Upper lobe of left lung (tissue), 6 donors: ENCODE results near the gene PCOLCE2. TPM values are rescaled to one million over a fixed set of nuclear protein-coding genes. Genes with fewer than 3 reads are reported as not detected.

Source experiments
- ATAC-seq, 2 donors: fragments of 200-7000 bp; cut with Tn5 transposase; one replicate each; pipeline ENCODE4 v1.9.1; 2022; ENCODE audit warnings: mild to moderate bottlenecking in 2 of 2, moderate library complexity in 2 of 2; ENCODE audit not compliant: low FRiP score in 2 of 2
- DNase-seq, 2 donors: peaks; one replicate each; pipeline ENCODE4 v3.0.0-alpha.2; 2019 to 2020
- H3K27ac ChIP-seq, 4 donors: fragments of 200-600 bp; sonication (generic); one replicate each; pipeline ENCODE4 v1.5.1; 2016 to 2019
- H3K27me3 ChIP-seq, 4 donors: fragments of 200-600 bp; sonication (generic); one replicate each; pipeline ENCODE4 v1.5.1; 2017 to 2019
- H3K36me3 ChIP-seq, 4 donors: fragments of 200-600 bp; sonication (generic); one replicate each; pipeline ENCODE4 v1.5.1; 2016 to 2019
- H3K4me1 ChIP-seq, 4 donors: fragments of 200-600 bp; sonication (generic); one replicate each; pipeline ENCODE4 v1.5.1; 2018 to 2019
- H3K4me3 ChIP-seq, 4 donors: fragments of 200-600 bp; sonication (generic); one replicate each; pipeline ENCODE4 v1.5.1; 2017 to 2019; ENCODE audit warnings: mild to moderate bottlenecking in 2 of 4, moderate library complexity in 1 of 4
- H3K9me3 ChIP-seq, 4 donors: fragments of 200-600 bp; sonication (generic); one replicate each; pipeline ENCODE4 v1.5.1; 2018 to 2019
- EP300 ChIP-seq, 4 donors: sonication (generic); formaldehyde crosslinking; IDR thresholded peaks; one replicate each; pipeline ENCODE4 v1.5.1; 2017; ENCODE audit warnings: antibody characterized with exemption in 4 of 4, control low read depth in 2 of 4
- POLR2A ChIP-seq, 4 donors: fragments of 450-650 bp; IDR thresholded peaks; one replicate each; pipeline ENCODE4 v1.5.1; 2016 to 2017; ENCODE audit warnings: antibody characterized with exemption in 4 of 4, mild to moderate bottlenecking in 2 of 4
- POLR2AphosphoS5 ChIP-seq, 2 donors: sonication (generic); formaldehyde crosslinking; IDR thresholded peaks; one replicate each; pipeline ENCODE4 v1.5.1; 2017; ENCODE audit warnings: antibody characterized with exemption in 2 of 2
- WGBS, 2 donors: methylation state at CpG; one replicate each; pipeline ENCODE4 v1.1.5; 2017 to 2018; 5-methylcytosine and 5-hydroxymethylcytosine counted together
- total RNA-seq, 6 donors: library from RNA; depleted of rRNA in 4 of 6; stranded (reverse); fragments of >200 nt in 4 of 6; gene quantifications; one replicate each; pipeline versions ENCODE4 v1.1.0 to v1.2.1, GENCODE V29; 2016 to 2021
- TF ChIP-seq, protein P1 (sequence below), 6 experiments: fragments of 450-650 bp in 4 of 6; fragments of 200-600 bp in 2 of 6; sonication (generic) in 2 of 6; IDR thresholded peaks; one replicate each; pipeline ENCODE4 v1.5.1; 2016 to 2019; ENCODE audit warnings: antibody characterized with exemption in 6 of 6
- donor health status: DM: no; HTN: no; CAD: no; lungs with moderate emphysema.
- donor health status: DM: no; HTN: yes; CAD: no; lungs with severe emphysema.

PCOLCE2 gene
- total RNA-seq, 6 donors from 2014 or later: 9.4 to 46.3 (median 17.9) TPM

DNA sequence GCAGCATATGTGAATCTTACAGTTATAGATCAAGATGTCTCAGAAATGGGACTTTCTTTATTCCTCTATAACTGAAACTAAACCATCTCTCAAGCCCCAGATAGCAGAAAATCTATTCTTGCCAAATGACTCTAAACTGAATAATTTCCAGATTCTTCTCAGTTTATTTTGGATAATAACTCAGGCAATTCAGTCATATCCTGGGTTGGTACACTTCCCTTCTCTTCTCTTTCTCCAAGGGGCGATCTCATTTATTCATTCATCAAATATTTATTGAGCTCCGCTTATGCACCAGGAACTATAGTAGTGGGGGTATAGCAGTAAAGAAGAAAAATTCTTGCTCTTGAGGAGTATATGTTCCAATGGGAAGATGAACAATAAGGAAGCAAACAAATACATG lies 13.5 kb upstream of the PCOLCE2 start:
- 82 to 93% methylated on average over 2 of the region's 2 CpGs for WGBS, 2 donors
- TF ChIP-seq POLR2A (IDR thresholded peaks at IDR 0.05) (no peak), EP300 (IDR thresholded peaks at IDR 0.05) (no peak), POLR2AphosphoS5 (IDR thresholded peaks at IDR 0.05) (no peak)
- no peak for ATAC-seq

DNA sequence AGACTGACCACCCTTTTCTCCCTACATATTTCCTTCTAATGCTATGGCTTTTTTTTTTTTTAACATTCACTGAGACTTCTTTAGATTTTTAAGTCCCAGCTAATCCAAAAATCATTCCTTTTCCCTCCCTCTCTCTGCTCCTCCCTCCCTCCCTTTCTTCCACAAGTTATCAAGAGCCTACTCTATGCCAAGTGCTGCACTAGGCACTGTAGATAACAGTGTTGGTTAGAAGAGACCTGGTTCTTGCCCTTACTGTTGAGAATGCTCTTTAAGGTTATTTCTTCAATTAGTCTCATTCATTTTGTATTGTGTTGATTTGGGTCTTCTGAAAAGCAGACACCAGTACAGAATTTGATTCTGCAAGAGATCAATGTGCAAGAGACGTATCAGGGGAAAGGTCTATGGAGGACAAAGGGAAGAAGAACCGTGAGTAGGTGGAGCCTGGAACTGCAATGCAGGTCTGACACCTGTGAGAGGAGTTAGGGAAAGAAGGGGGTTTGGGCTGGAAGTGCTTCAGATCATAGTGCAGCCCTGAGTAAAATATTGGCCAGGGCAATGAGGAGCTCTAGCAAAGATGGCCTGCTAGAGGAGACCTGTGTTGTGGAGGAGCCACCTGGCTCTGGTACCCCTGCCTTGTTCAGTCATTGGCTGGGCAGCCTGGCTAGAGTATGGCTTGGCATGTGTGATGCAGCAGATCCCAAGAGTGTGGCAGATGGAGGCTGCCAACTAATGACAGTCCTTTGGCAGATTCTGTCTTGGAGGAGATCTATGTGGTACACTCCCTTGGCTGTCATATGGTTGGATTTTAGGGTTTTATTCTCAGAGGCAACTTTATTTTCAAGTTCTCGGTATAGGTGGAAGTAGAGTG lies 9.7 kb upstream of the PCOLCE2 start:
- 87% methylated on average over 3 of the region's 3 CpGs for WGBS, 2 donors
- Histone ChIP-seq H3K4me3 (no peak overlapping the region), H3K27me3 (no peaks in the 10 kb centered on the region), H3K36me3 (no peaks in the 10 kb centered on the region), H3K9me3 (no peaks in the 10 kb centered on the region), H3K27ac (no peak overlapping the region), H3K4me1 (no peaks in the 10 kb centered on the region)
- ATAC-seq (no peak), DNase-seq (no peak)
- TF ChIP-seq EP300 (IDR thresholded peaks at IDR 0.05) (no peak), POLR2AphosphoS5 (IDR thresholded peaks at IDR 0.05) (no peak), POLR2A (IDR thresholded peaks at IDR 0.05) (no peak)
- TF ChIP-seq, protein P1, sequence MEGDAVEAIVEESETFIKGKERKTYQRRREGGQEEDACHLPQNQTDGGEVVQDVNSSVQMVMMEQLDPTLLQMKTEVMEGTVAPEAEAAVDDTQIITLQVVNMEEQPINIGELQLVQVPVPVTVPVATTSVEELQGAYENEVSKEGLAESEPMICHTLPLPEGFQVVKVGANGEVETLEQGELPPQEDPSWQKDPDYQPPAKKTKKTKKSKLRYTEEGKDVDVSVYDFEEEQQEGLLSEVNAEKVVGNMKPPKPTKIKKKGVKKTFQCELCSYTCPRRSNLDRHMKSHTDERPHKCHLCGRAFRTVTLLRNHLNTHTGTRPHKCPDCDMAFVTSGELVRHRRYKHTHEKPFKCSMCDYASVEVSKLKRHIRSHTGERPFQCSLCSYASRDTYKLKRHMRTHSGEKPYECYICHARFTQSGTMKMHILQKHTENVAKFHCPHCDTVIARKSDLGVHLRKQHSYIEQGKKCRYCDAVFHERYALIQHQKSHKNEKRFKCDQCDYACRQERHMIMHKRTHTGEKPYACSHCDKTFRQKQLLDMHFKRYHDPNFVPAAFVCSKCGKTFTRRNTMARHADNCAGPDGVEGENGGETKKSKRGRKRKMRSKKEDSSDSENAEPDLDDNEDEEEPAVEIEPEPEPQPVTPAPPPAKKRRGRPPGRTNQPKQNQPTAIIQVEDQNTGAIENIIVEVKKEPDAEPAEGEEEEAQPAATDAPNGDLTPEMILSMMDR (IDR thresholded peaks at IDR 0.05): no peak

More for the DNA sequence above, 13.5 kb upstream of the PCOLCE2 start:
- Histone ChIP-seq H3K27ac (no peak overlapping the region), H3K36me3 (no peaks in the 10 kb centered on the region), H3K9me3 (no peaks in the 10 kb centered on the region), H3K4me3 (no peak overlapping the region), H3K27me3 (no peaks in the 10 kb centered on the region), H3K4me1 (no peaks in the 10 kb centered on the region)
- no peak for DNase-seq

DNA sequence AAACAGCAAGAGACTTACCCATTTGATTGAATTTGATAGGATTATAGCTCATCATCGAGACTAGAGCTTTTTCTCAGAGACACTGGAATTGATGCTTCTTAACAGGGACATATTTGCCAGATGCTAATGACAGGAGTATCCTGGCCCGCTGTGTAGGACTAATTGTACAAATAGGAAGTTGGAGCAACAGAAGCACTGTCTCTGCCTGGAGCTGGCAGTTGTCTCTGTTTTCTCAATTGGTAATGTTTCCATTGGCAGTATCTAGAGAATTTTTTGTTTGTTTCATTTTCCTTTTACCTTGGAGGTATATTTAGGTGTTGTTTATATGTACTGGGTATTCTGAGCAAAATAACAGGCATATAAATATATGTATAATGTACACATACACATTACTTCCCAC lies 8.9 kb upstream of the PCOLCE2 start:
- no peaks in the 10 kb centered on the region for H3K4me1 ChIP-seq
- H3K4me3 ChIP-seq: no peak overlapping the region
- H3K27ac ChIP-seq: no peak overlapping the region
- H3K9me3 ChIP-seq: no peaks in the 10 kb centered on the region
- no peak for ATAC-seq
- no peaks in the 10 kb centered on the region for H3K36me3 ChIP-seq
- DNase-seq: no peak
- WGBS, 2 donors: 63 to 69% methylated on average over 2 of the region's 2 CpGs
- no peaks in the 10 kb centered on the region for H3K27me3 ChIP-seq
- TF ChIP-seq POLR2A (IDR thresholded peaks at IDR 0.05) (no peak), POLR2AphosphoS5 (IDR thresholded peaks at IDR 0.05) (no peak), EP300 (IDR thresholded peaks at IDR 0.05) (no peak)
- TF ChIP-seq, protein P1 (IDR thresholded peaks at IDR 0.05): no peak

DNA sequence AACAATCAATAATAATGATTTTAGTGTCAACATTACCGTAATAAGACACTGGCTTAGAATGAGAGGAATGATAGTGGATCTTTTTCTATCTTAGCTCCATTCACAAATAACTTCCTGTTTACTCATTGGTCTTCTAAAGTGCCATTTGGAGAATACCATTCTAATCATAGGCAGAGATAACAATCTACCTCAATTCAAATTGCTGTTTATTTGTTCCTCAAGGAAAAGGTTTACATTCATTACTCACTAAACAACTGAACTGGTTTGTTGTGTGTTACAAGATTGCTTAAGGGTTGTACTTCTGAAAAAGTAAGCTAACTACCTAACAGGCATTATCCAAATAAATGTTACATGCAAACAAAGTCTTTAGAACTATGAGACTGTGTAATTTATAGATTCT lies 8.1 kb upstream of the PCOLCE2 start:
- H3K4me1 ChIP-seq: no peaks in the 10 kb centered on the region
- no peaks in the 10 kb centered on the region for H3K36me3 ChIP-seq
- H3K27me3 ChIP-seq: no peaks in the 10 kb centered on the region
- ATAC-seq: no peak
- WGBS, 2 donors: 64 to 70% methylated on average over 1 of the region's 1 CpG
- no peak for TF ChIP-seq POLR2AphosphoS5 (IDR thresholded peaks at IDR 0.05)
- no peak for DNase-seq
- H3K4me3 ChIP-seq: no peak overlapping the region
- H3K9me3 ChIP-seq: no peaks in the 10 kb centered on the region
- H3K27ac ChIP-seq: no peak overlapping the region

DNA sequence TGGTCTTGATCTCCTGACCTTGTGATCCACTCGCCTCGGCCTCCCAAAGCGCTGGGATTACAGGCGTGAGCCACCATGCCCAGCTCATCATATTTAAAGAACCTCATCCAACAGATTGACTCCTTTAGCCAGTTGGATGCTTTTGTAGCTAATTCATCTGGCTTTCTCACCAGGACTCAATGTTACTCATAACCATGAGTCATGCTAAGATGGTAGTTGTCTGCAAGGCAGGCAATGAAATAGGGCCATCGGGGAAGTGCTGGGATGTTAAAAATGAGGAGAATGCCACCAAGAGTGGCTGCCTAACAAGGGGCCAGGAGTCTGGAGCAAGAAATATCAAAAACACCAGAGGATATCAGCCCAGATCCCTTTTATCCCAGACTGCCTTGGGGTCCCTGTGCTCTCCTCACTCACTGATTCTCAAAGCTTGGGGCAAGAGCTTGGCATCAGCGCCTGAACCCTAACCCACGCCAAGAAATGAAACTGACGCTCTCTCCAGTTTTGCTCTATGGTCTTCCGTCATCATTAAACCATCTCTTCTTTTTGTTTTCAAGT lies 7.4 kb upstream of the PCOLCE2 start:
- DNase-seq (no peak), ATAC-seq (peak in 1 of 2 donors; percentile 29)
- TF ChIP-seq, protein P1 (IDR thresholded peaks at IDR 0.05): no peak
- TF ChIP-seq EP300 (IDR thresholded peaks at IDR 0.05) (no peak), POLR2AphosphoS5 (IDR thresholded peaks at IDR 0.05) (no peak), POLR2A (IDR thresholded peaks at IDR 0.05) (no peak)
- Histone ChIP-seq H3K9me3 (no peaks in the 10 kb centered on the region), H3K4me1 (no peaks in the 10 kb centered on the region), H3K36me3 (no peaks in the 10 kb centered on the region), H3K27ac (no peak overlapping the region), H3K27me3 (no peaks in the 10 kb centered on the region), H3K4me3 (no peak overlapping the region)
- 93 to 95% methylated on average over 9 of the region's 9 CpGs for WGBS, 2 donors
